ENCODE results near the gene PRICKLE1. TPM values are rescaled to one million over a fixed set of nuclear protein-coding genes. Genes with fewer than 3 reads are reported as not detected.

Gene PRICKLE1
- polyA plus RNA-seq, 1 donor from 2014 or later: 20.6 TPM

- H3K9ac ChIP-seq (ENCODE audit: low read length): no peak overlapping the region
- no peak for TF ChIP-seq EP300 (conservative IDR thresholded peaks at IDR 0.05; ENCODE audit: poor library complexity, severe bottlenecking)
- TF ChIP-seq, protein P1, sequence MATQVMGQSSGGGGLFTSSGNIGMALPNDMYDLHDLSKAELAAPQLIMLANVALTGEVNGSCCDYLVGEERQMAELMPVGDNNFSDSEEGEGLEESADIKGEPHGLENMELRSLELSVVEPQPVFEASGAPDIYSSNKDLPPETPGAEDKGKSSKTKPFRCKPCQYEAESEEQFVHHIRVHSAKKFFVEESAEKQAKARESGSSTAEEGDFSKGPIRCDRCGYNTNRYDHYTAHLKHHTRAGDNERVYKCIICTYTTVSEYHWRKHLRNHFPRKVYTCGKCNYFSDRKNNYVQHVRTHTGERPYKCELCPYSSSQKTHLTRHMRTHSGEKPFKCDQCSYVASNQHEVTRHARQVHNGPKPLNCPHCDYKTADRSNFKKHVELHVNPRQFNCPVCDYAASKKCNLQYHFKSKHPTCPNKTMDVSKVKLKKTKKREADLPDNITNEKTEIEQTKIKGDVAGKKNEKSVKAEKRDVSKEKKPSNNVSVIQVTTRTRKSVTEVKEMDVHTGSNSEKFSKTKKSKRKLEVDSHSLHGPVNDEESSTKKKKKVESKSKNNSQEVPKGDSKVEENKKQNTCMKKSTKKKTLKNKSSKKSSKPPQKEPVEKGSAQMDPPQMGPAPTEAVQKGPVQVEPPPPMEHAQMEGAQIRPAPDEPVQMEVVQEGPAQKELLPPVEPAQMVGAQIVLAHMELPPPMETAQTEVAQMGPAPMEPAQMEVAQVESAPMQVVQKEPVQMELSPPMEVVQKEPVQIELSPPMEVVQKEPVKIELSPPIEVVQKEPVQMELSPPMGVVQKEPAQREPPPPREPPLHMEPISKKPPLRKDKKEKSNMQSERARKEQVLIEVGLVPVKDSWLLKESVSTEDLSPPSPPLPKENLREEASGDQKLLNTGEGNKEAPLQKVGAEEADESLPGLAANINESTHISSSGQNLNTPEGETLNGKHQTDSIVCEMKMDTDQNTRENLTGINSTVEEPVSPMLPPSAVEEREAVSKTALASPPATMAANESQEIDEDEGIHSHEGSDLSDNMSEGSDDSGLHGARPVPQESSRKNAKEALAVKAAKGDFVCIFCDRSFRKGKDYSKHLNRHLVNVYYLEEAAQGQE (IDR thresholded peaks at IDR 0.05; ENCODE audit: borderline replicate concordance): no peak
- no peak for TF ChIP-seq SMC3 (conservative IDR thresholded peaks at IDR 0.05; ENCODE audit: poor library complexity)
- no peak for TF ChIP-seq POLR2AphosphoS5 (IDR thresholded peaks at IDR 0.05)
- H3K4me3 ChIP-seq (ENCODE audit: low read length): no peak overlapping the region
- H3K27ac ChIP-seq (ENCODE audit: low read length): no peak overlapping the region
- H3K9me2 ChIP-seq (ENCODE audit: insufficient read depth, low read length): no peaks in the 10 kb centered on the region
- no peaks in the 10 kb centered on the region for H3K79me2 ChIP-seq (replicated peaks; ENCODE audit: insufficient read depth, low read length)
- no peaks in the 10 kb centered on the region for H3K27me3 ChIP-seq (ENCODE audit: insufficient read depth, low read depth, low read length)
- H4K20me1 ChIP-seq (ENCODE audit: insufficient read depth): no peaks in the 10 kb centered on the region
- no peak overlapping the region for H2AFZ ChIP-seq (ENCODE audit: low read depth, low read length)
- H3K36me3 ChIP-seq (ENCODE audit: insufficient read depth, low read length): no peaks in the 10 kb centered on the region
- no peaks in the 10 kb centered on the region for H3F3A ChIP-seq (ENCODE audit: insufficient read depth, low read length, poor library complexity, severe bottlenecking)
- H3K4me2 ChIP-seq (ENCODE audit: low read length): no peak overlapping the region
- H3K9me3 ChIP-seq (ENCODE audit: low read length): no peaks in the 10 kb centered on the region
These were observed 22.7 kb upstream of the PRICKLE1 start for GRCh38 chr12:42612231-42612613.

GRCh38 chr12:42611571-42612230 is 22.2 kb upstream of the PRICKLE1 start:
- Histone ChIP-seq H3K9me3 (ENCODE audit: low read length) (no peaks in the 10 kb centered on the region), H3K79me2 (replicated peaks; ENCODE audit: insufficient read depth, low read length) (no peaks in the 10 kb centered on the region), H3F3A (ENCODE audit: insufficient read depth, low read length, poor library complexity, severe bottlenecking) (no peaks in the 10 kb centered on the region)

More at GRCh38 chr12:42611571-42612230, 22.2 kb upstream of the PRICKLE1 start:
- Histone ChIP-seq H2AFZ (ENCODE audit: low read depth, low read length) (no peak overlapping the region), H3K27ac (ENCODE audit: low read length) (no peak overlapping the region), H3K27me3 (ENCODE audit: insufficient read depth, low read depth, low read length) (no peaks in the 10 kb centered on the region), H3K9me2 (ENCODE audit: insufficient read depth, low read length) (no peaks in the 10 kb centered on the region), H3K4me3 (ENCODE audit: low read length) (no peak overlapping the region), H3K9ac (ENCODE audit: low read length) (no peak overlapping the region), H4K20me1 (ENCODE audit: insufficient read depth) (no peaks in the 10 kb centered on the region), H3K36me3 (ENCODE audit: insufficient read depth, low read length) (no peaks in the 10 kb centered on the region), H3K4me2 (ENCODE audit: low read length) (no peak overlapping the region)
- no peak for TF ChIP-seq EZH2 (IDR thresholded peaks at IDR 0.05; ENCODE audit: borderline replicate concordance, insufficient read depth, low read length, poor library complexity, severe bottlenecking)
- TF ChIP-seq EP300 (conservative IDR thresholded peaks at IDR 0.05; ENCODE audit: poor library complexity, severe bottlenecking): no peak
- no peak for TF ChIP-seq MXI1 (conservative IDR thresholded peaks at IDR 0.05; ENCODE audit: poor library complexity, severe bottlenecking)
- TF ChIP-seq, protein P1 (IDR thresholded peaks at IDR 0.05; ENCODE audit: borderline replicate concordance): no peak
- TF ChIP-seq SMC3 (conservative IDR thresholded peaks at IDR 0.05; ENCODE audit: poor library complexity): no peak
- no peak for TF ChIP-seq RAD21 (conservative IDR thresholded peaks at IDR 0.05)
- TF ChIP-seq TAF1 (IDR thresholded peaks at IDR 0.05; ENCODE audit: low read depth): no peak
- no peak for TF ChIP-seq POLR2AphosphoS5 (IDR thresholded peaks at IDR 0.05)
- TF ChIP-seq CTCF (IDR thresholded peaks at IDR 0.05; ENCODE audit: poor library complexity, severe bottlenecking): no peak
